Loucy (cell line): ENCODE results near the gene KRT79.

ENCODE experiments used
- CTCF ChIP-seq: fragments of 200-600 bp; sonication (generic); conservative IDR thresholded peaks from 2 replicates; pipeline ENCODE4 v1.5.1; 2014; ENCODE audit warnings: mild to moderate bottlenecking, antibody characterized with exemption, low read length
- EZH2phosphoT487 ChIP-seq: fragments of 200-600 bp; IDR thresholded peaks from 2 replicates; pipeline ENCODE4 v1.6.1; 2018; ENCODE audit warnings: antibody characterized with exemption, mild to moderate bottlenecking, moderate library complexity, borderline replicate concordance

GRCh38 chr12:52787324-52788191, 46.6 kb downstream of the KRT79 start:
- TF ChIP-seq CTCF: no peak
- no peak for TF ChIP-seq EZH2phosphoT487
